ENCODE data around the gene PDE4D. TPM values are rescaled to one million over a fixed set of nuclear protein-coding genes. Genes with fewer than 3 reads are reported as not detected.

The PDE4D gene
- total RNA-seq, 1 experiment from 2014 or later = 3.3 TPM

DNA sequence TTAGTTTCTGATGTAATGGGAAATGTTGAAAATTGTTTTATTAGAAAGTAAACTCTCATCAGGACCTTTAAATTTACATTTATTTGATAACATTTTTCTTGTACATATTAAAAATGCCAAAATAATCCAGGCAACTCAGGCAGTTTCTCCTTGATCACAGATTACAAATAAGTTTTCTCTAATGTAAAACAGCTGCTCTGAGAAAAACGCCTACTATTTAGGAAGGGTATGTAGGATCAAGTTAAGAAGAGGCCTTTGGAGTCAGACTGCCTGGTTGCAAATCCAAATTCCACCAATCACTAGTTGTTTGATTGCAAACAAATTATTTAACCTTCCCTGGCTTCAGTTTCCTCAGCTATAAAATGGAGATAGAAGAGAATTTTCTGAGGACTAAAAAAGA lies 610.8 kb downstream of the PDE4D start (continued):
- TF ChIP-seq, protein P1, sequence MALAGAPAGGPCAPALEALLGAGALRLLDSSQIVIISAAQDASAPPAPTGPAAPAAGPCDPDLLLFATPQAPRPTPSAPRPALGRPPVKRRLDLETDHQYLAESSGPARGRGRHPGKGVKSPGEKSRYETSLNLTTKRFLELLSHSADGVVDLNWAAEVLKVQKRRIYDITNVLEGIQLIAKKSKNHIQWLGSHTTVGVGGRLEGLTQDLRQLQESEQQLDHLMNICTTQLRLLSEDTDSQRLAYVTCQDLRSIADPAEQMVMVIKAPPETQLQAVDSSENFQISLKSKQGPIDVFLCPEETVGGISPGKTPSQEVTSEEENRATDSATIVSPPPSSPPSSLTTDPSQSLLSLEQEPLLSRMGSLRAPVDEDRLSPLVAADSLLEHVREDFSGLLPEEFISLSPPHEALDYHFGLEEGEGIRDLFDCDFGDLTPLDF (CRISPR knock-in tag; IDR thresholded peaks at IDR 0.05) = no peak
- TF ChIP-seq, protein P2, sequence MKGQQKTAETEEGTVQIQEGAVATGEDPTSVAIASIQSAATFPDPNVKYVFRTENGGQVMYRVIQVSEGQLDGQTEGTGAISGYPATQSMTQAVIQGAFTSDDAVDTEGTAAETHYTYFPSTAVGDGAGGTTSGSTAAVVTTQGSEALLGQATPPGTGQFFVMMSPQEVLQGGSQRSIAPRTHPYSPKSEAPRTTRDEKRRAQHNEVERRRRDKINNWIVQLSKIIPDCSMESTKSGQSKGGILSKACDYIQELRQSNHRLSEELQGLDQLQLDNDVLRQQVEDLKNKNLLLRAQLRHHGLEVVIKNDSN (CRISPR knock-in tag; IDR thresholded peaks at IDR 0.05) = no peak
- no peak for TF ChIP-seq GRHL2 (CRISPR knock-in tag; IDR thresholded peaks at IDR 0.05; ENCODE audit: insufficient replicate concordance, severe bottlenecking)
- TF ChIP-seq, protein P3, sequence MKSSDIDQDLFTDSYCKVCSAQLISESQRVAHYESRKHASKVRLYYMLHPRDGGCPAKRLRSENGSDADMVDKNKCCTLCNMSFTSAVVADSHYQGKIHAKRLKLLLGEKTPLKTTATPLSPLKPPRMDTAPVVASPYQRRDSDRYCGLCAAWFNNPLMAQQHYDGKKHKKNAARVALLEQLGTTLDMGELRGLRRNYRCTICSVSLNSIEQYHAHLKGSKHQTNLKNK (CRISPR knock-in tag; IDR thresholded peaks at IDR 0.05) = no peak

DNA sequence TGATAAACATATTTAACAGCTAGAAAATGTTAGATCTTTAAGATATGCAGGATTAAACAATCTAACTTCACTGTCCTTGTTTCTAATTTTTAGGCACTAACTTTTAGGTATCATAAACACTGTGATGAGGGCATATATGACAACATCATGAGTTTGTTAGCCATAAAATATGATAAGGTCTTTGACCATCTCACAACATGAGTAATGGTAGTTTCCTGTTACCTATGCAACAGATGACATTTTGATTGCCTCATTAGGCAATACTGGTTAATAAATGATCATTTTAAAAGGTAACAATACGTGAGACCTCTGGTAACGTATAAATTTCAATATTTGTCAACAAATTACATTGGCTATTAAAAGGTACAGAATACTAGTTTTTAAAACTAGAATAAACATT lies 613.5 kb downstream of the PDE4D start:
- CTCF ChIA-PET = no interaction called here
- ATAC-seq = no peak
- Mint-ChIP-seq H3K4me3 (no peak overlapping the region), H3K27me3 (ENCODE audit: low read depth) (no peaks in the 10 kb centered on the region; the same call in 1 of the 2 replicates), H3K9me3 (no peaks in the 10 kb centered on the region), H3K4me1 (peaks cover 18% of the 10 kb centered on the region), H3K36me3 (no peaks in the 10 kb centered on the region), H3K27ac (no peak overlapping the region)
- no peak for DNase-seq (ENCODE audit: low spot score)
- TF ChIP-seq, protein P4, sequence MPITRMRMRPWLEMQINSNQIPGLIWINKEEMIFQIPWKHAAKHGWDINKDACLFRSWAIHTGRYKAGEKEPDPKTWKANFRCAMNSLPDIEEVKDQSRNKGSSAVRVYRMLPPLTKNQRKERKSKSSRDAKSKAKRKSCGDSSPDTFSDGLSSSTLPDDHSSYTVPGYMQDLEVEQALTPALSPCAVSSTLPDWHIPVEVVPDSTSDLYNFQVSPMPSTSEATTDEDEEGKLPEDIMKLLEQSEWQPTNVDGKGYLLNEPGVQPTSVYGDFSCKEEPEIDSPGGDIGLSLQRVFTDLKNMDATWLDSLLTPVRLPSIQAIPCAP (CRISPR knock-in tag; IDR thresholded peaks at IDR 0.05) = no peak
- TF ChIP-seq, protein P5, sequence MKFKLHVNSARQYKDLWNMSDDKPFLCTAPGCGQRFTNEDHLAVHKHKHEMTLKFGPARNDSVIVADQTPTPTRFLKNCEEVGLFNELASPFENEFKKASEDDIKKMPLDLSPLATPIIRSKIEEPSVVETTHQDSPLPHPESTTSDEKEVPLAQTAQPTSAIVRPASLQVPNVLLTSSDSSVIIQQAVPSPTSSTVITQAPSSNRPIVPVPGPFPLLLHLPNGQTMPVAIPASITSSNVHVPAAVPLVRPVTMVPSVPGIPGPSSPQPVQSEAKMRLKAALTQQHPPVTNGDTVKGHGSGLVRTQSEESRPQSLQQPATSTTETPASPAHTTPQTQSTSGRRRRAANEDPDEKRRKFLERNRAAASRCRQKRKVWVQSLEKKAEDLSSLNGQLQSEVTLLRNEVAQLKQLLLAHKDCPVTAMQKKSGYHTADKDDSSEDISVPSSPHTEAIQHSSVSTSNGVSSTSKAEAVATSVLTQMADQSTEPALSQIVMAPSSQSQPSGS (CRISPR knock-in tag; IDR thresholded peaks at IDR 0.05; ENCODE audit: borderline replicate concordance, low read depth) = no peak
- TF ChIP-seq ELF4 (CRISPR knock-in tag; IDR thresholded peaks at IDR 0.05; ENCODE audit: low read depth) (no peak), ZNF263 (CRISPR knock-in tag; IDR thresholded peaks at IDR 0.05; ENCODE audit: low read depth) (no peak), SP1 (CRISPR knock-in tag; conservative IDR thresholded peaks at IDR 0.05) (no peak), CREB1 (CRISPR knock-in tag; IDR thresholded peaks at IDR 0.05) (no peak)
- POLR2A ChIA-PET = no interaction called here

DNA sequence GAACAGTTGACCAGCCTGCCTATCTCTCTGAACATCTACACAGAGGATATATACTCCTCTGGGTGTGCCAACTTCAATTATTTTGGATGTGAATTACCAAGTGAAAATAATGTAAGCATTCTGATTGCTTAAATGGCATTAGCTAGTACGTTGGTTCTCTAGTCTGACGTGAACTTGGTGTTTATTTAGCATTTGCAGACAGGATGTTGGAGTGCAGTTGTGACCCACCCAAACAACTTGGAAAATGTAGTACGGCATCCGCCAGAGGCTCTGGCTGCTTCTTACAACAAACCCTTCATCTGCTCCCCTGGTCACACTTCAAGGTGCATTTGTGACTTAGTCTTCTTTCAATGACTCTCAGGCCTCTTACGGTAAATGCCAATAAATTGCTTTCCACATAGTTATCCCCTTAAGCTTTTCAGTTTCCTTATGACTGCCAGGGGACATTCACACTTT lies 616.6 kb downstream of the PDE4D start:
- H3K27me3 Mint-ChIP-seq (ENCODE audit: low read depth) = no peaks in the 10 kb centered on the region
- no peaks in the 10 kb centered on the region for H3K9me3 Mint-ChIP-seq
- peaks cover 20% of the 10 kb centered on the region for H3K4me1 Mint-ChIP-seq
- ATAC-seq = no peak
- H3K4me3 Mint-ChIP-seq = no peak overlapping the region
- POLR2A ChIA-PET = no interaction called here
- CTCF ChIA-PET = interaction anchor here (1.2 to 1.3 kb wide), 2 partner anchors 88 to 91 kb away, joined by 3 to 5 read pairs; no protein-coding TSS in a partner anchor
- no peaks in the 10 kb centered on the region for H3K36me3 Mint-ChIP-seq
- no peak overlapping the region for H3K27ac Mint-ChIP-seq
- DNase-seq (ENCODE audit: low spot score) = no peak
- TF ChIP-seq, protein P6, sequence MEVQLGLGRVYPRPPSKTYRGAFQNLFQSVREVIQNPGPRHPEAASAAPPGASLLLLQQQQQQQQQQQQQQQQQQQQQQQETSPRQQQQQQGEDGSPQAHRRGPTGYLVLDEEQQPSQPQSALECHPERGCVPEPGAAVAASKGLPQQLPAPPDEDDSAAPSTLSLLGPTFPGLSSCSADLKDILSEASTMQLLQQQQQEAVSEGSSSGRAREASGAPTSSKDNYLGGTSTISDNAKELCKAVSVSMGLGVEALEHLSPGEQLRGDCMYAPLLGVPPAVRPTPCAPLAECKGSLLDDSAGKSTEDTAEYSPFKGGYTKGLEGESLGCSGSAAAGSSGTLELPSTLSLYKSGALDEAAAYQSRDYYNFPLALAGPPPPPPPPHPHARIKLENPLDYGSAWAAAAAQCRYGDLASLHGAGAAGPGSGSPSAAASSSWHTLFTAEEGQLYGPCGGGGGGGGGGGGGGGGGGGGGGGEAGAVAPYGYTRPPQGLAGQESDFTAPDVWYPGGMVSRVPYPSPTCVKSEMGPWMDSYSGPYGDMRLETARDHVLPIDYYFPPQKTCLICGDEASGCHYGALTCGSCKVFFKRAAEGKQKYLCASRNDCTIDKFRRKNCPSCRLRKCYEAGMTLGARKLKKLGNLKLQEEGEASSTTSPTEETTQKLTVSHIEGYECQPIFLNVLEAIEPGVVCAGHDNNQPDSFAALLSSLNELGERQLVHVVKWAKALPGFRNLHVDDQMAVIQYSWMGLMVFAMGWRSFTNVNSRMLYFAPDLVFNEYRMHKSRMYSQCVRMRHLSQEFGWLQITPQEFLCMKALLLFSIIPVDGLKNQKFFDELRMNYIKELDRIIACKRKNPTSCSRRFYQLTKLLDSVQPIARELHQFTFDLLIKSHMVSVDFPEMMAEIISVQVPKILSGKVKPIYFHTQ (CRISPR knock-in tag; IDR thresholded peaks at IDR 0.05) = no peak
- TF ChIP-seq, protein P7, sequence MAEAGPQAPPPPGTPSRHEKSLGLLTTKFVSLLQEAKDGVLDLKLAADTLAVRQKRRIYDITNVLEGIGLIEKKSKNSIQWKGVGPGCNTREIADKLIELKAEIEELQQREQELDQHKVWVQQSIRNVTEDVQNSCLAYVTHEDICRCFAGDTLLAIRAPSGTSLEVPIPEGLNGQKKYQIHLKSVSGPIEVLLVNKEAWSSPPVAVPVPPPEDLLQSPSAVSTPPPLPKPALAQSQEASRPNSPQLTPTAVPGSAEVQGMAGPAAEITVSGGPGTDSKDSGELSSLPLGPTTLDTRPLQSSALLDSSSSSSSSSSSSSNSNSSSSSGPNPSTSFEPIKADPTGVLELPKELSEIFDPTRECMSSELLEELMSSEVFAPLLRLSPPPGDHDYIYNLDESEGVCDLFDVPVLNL (CRISPR knock-in tag; IDR thresholded peaks at IDR 0.05; ENCODE audit: borderline replicate concordance, low read depth) = no peak
- TF ChIP-seq, protein P8, sequence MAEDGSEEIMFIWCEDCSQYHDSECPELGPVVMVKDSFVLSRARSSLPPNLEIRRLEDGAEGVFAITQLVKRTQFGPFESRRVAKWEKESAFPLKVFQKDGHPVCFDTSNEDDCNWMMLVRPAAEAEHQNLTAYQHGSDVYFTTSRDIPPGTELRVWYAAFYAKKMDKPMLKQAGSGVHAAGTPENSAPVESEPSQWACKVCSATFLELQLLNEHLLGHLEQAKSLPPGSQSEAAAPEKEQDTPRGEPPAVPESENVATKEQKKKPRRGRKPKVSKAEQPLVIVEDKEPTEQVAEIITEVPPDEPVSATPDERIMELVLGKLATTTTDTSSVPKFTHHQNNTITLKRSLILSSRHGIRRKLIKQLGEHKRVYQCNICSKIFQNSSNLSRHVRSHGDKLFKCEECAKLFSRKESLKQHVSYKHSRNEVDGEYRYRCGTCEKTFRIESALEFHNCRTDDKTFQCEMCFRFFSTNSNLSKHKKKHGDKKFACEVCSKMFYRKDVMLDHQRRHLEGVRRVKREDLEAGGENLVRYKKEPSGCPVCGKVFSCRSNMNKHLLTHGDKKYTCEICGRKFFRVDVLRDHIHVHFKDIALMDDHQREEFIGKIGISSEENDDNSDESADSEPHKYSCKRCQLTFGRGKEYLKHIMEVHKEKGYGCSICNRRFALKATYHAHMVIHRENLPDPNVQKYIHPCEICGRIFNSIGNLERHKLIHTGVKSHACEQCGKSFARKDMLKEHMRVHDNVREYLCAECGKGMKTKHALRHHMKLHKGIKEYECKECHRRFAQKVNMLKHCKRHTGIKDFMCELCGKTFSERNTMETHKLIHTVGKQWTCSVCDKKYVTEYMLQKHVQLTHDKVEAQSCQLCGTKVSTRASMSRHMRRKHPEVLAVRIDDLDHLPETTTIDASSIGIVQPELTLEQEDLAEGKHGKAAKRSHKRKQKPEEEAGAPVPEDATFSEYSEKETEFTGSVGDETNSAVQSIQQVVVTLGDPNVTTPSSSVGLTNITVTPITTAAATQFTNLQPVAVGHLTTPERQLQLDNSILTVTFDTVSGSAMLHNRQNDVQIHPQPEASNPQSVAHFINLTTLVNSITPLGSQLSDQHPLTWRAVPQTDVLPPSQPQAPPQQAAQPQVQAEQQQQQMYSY (CRISPR knock-in tag; IDR thresholded peaks at IDR 0.05) = no peak
- no peak for TF ChIP-seq FOXJ3 (CRISPR knock-in tag; IDR thresholded peaks at IDR 0.05; ENCODE audit: borderline replicate concordance)
- TF ChIP-seq, protein P9, sequence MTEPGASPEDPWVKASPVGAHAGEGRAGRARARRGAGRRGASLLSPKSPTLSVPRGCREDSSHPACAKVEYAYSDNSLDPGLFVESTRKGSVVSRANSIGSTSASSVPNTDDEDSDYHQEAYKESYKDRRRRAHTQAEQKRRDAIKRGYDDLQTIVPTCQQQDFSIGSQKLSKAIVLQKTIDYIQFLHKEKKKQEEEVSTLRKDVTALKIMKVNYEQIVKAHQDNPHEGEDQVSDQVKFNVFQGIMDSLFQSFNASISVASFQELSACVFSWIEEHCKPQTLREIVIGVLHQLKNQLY (CRISPR knock-in tag; IDR thresholded peaks at IDR 0.05) = no peak
- no peak for TF ChIP-seq ZNF121 (CRISPR knock-in tag; IDR thresholded peaks at IDR 0.05)
- no peak for TF ChIP-seq IRF2 (CRISPR knock-in tag; IDR thresholded peaks at IDR 0.05; ENCODE audit: borderline replicate concordance, low read depth)
- no peak for TF ChIP-seq NFYB (CRISPR knock-in tag; conservative IDR thresholded peaks at IDR 0.05; ENCODE audit: low read depth)
- TF ChIP-seq ELF4 (CRISPR knock-in tag; IDR thresholded peaks at IDR 0.05; ENCODE audit: low read depth) = no peak
